H7 (cell line): Measurements from ENCODE around the gene AP3S1. TPM values are rescaled to one million over a fixed set of nuclear protein-coding genes. Genes with fewer than 3 reads are reported as not detected.
"Not testable (repeated sequence)": the region's sequence is repeated elsewhere in the genome, so short reads cannot be mapped to it uniquely, and the experiment has no call there.

Source experiments
- DNase-seq: peaks from one replicate; pipeline ENCODE4 v3.0.0; 2012
- H3K27me3 ChIP-seq: 2 replicates; pipeline ENCODE4 v1.6.0; 2011; ENCODE audit warnings: mild to moderate bottlenecking, low read length; ENCODE audit not compliant: control insufficient read depth, insufficient read depth
- H3K36me3 ChIP-seq: replicated peaks from 2 replicates; pipeline ENCODE4 v1.5.1; 2011; ENCODE audit warnings: low read length; ENCODE audit not compliant: control insufficient read depth, insufficient read depth
- H3K4me3 ChIP-seq: 2 replicates; pipeline ENCODE4 v1.5.1; 2011; ENCODE audit warnings: low read depth, mild to moderate bottlenecking, control low read depth, low read length, moderate library complexity; ENCODE audit not compliant: insufficient read depth
- total RNA-seq: library from RNA; depleted of rRNA; stranded (reverse); fragments of >200 nt; shearing (Covaris generic); gene quantifications from 2 replicates; pipeline ENCODE4 v1.2.3, GENCODE V29; 2014; rRNA removed

The AP3S1 gene
- 40.6 and 59.3 TPM in 2 replicates for total RNA-seq

DNA sequence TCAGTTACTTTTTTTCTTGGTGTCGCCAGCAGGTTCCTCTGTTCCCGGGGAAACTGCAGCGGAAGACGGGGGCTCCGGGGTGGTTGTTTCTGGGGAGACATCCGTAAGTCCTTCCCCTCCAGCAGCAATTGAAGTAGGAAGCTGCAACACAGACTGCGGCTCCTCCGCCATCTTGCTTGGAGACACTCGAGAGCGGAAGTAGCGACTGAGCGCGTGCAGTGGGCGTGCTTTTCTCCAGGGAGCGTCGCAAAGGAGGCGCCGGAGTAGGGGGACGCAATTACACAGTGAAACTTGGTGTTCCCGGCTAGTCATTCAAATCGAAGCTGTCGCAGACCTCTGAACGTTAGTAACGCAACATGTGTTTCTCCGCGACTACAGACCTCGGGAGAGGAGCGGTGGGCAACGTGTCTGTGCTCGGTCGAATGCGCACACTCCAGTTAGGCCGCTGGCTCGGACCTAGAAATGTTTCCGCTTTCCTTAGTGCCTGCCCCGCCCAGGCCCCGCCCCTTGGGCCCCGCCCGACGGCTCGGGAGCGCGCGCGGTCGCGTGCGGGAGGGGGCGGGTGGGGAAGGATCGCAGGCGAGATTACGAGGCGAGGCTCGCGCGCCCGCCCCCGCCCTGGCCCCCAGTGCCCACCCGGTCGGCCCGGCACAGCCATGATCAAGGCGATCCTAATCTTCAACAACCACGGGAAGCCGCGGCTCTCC is at the start of gene AP3S1, which contains the start of gene ATG12:
AP3S1 (plus strand) TSS at position 554 of the 707 bp plus-strand sequence; CDS start at position 657, 103 bp downstream.
ATG12 (minus strand) TSS at position 184 of the 707 bp plus-strand sequence; CDS start at position 171, 13 bp downstream.
- Histone ChIP-seq H3K4me3 (peak within 1 kb of the TSS; percentile 81), H3K36me3 (no peaks in the 10 kb centered on the region; the same call in 1 of the 2 replicates), H3K27me3 (0 out of 2 replicates have a peak, but pooled peaks cover 2% of the 10 kb centered on the region)
- peak; percentile 91 for DNase-seq

DNA sequence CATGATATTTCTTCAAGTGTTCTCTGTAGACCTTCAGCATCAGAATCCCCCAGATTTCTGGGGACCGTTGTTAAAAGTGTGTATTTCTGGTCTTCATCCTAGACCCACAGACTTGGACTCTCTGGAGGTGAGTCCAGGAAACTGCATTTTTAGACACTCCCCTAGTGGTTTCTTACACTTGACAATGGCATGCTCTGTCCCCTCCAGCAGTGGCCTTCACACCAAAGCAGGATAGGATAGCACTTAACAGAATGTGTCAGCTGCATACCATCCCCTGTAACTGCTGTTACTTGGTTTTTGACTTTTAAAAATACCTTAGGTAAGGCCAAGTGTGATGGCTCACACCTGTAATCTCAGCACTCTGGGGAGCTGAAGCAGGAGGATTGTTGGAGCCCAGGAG is 46.0 kb upstream of the AP3S1 start:
- Histone ChIP-seq H3K27me3 (no peaks in the 10 kb centered on the region), H3K4me3 (no peak overlapping the region), H3K36me3 (no peaks in the 10 kb centered on the region)
- no peak for DNase-seq

DNA sequence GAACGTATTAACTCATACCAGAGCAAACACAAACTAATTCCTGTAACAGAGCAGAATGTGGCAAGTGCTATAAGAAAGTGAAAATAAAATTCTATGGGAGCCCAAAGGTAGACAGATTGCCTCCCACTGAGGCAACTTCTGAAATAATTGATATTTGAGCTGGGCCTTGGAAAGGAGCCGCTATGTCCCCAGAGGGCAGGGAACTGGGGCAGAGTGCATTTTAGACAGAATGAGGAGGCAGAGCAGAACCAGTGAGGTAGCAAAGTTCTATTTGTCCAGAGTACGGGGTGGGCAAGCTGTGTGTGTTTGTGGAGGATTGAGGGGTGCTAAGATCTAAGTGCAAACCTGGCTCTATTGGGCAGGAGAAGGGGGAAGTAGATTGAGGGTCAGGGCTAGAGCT is 45.1 kb upstream of the AP3S1 start:
- no peak for DNase-seq
- Histone ChIP-seq H3K36me3 (no peaks in the 10 kb centered on the region), H3K27me3 (no peaks in the 10 kb centered on the region), H3K4me3 (no peak overlapping the region)

DNA sequence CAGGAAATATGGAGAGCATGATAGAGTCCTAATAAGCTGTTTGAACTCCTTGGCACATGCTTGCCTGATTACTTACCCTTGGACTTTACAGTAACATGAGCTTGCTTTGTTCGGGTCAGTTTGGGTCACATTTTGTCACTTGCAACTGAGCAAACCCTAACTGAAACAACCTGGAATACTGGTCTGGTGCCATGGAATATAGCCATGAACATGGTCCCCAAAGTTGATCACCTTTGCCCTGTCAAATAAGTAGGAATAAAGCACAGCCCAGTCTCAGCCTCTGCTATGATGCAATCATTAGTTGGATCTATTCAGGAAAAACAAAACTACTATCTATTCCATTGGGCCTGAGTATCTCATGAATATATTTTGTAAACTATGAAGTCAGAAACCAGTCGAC is 43.5 kb upstream of the AP3S1 start:
- Histone ChIP-seq H3K4me3 (no peak overlapping the region), H3K36me3 (no peaks in the 10 kb centered on the region), H3K27me3 (no peaks in the 10 kb centered on the region)
- DNase-seq, result no peak

DNA sequence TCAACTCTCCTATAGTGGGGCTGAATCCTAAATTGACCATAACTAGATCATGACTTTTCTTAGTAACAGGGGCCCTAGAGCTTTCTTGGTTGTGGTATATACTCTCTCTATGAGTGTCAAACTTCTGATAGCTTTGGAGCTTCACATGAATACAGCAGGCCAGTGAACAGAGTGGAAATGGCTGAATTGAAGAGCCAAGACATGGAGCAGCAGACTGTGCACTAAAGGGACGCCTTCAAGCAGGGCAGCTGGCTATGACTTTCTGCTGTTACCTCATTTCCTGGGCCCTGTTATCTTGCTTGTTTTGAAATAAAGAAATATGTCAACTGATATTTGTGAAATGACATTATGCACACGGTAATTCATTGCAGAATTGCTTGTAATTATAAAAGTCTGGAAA is 41.6 kb upstream of the AP3S1 start:
- H3K4me3 ChIP-seq, result no peak overlapping the region
- DNase-seq, result no peak
- no peaks in the 10 kb centered on the region for H3K27me3 ChIP-seq
- H3K36me3 ChIP-seq, result peaks cover under 1% of the 10 kb centered on the region; the same call in 1 of the 2 replicates

DNA sequence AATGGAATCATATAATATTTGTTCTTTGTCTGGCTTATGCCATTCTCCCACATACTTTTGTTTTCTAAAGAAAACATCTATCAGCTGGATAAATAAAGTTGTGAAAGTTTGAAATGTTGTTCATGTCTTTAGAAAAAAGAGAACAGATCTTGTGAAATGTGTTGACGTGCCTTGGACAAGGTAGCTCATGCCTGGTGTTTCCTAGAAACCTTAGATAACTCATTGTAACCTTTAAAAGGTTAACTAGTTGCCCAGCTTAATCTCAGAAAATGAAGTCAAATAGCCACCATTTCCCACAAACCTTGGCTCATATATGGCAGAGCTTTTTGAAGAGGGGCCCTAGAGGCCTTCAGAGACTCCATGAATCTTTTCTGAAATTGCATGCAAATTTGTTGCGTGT is 40.6 kb upstream of the AP3S1 start:
- H3K27me3 ChIP-seq, result no peaks in the 10 kb centered on the region
- DNase-seq, result no peak
- H3K36me3 ChIP-seq, result peaks cover 1% of the 10 kb centered on the region; the same call in 1 of the 2 replicates
- H3K4me3 ChIP-seq, result no peak overlapping the region

DNA sequence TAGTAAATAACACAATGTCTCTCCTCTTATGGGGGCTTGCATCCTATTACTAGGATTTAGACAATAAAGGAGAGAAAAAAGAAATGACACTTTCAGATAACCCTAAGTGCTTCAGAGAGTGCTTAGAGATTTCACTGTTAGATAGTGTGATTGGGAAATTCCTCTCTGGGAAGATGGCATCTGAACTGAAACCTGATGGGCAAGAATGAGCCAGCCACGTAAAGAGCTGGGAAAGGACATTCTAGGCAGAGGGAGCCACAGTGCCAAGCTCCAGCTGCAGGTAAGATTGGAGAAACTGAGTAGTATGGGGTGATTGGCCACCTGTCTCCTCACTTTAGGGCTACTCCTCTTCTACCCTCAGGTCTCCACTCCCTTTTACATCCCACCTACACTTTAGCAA is 39.8 kb upstream of the AP3S1 start:
- Histone ChIP-seq H3K27me3 (no peaks in the 10 kb centered on the region), H3K36me3 (peaks cover 1% of the 10 kb centered on the region; the same call in 1 of the 2 replicates), H3K4me3 (no peak overlapping the region)
- no peak for DNase-seq

DNA sequence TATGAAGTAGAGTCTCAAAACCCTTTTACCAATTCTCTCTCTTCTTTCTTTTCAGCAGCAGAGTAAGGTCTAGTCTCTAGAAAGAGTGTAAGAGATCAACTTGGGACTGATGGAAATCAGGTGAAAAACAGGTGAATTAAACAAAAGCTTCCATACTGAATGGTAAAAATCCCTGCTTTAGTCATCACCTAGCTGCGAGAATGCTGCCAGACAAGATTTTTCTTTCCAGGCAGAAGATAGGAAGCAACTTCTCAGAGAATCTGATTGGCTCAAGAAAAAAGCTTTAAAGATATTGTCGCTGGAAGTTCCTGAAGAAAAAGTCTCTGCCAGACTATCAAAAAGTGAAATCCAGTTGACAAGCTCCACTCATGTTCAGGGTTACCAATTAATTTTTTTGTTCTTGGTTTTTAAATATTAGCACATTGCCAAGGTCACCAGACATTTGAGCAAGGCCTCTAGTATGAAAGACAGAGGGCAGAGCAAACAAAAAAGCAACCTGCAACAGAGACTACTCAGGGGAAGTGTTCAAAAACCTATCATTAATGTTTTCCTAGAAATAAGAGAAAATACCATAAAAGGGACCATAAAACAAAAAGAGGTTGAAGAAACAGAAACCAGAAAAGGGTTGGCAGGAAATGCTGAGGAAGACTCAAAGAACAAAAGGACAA is 34.6 kb upstream of the AP3S1 start:
- Histone ChIP-seq H3K36me3 (peaks cover 1% of the 10 kb centered on the region; the same call in 1 of the 2 replicates), H3K27me3 (no peaks in the 10 kb centered on the region), H3K4me3 (no peak overlapping the region)
- DNase-seq, result peak; percentile 8

DNA sequence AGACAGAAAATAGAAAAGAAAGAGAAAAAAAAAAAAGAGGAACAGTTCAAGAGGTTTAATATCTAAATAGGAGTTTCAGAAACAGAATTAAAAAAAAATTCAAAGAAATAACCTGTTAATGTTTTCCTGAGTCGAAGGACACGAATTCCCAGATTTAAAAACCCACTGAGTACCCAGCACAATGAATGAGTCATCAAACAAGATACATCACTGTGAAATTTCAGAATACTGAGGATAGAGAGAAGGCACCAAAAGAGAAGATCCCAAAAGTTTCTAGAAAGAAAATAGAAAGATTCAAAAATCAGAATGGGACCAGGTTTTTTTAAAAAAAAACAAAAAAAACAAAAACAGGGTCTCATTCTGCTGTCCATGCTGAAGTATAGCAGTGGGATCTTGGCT is 34.1 kb upstream of the AP3S1 start:
- Histone ChIP-seq H3K4me3 (no peak overlapping the region), H3K36me3 (peaks cover 1% of the 10 kb centered on the region; the same call in 1 of the 2 replicates), H3K27me3 (no peaks in the 10 kb centered on the region)
- no peak for DNase-seq

DNA sequence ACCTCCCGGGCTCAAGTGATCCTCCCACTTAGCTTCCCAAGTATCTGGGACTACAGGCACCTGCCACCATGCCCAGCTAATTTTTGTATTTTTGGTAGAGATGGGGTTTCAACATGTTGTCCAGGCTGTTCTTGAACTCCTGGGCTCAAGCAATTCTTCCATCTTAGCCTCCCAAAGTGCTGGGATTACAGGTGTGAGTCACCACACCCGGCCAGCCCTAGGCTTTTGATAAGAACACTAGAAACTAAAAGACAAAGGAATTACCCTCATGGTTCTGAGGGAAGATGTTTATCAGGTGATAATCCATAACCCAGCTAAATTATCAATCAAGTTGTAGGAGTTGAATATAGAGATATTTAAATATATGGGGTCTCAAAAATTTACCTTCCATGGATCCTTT is 33.7 kb upstream of the AP3S1 start:
- H3K36me3 ChIP-seq, H3K27me3 ChIP-seq, H3K4me3 ChIP-seq, DNase-seq: not testable (repeated sequence)

DNA sequence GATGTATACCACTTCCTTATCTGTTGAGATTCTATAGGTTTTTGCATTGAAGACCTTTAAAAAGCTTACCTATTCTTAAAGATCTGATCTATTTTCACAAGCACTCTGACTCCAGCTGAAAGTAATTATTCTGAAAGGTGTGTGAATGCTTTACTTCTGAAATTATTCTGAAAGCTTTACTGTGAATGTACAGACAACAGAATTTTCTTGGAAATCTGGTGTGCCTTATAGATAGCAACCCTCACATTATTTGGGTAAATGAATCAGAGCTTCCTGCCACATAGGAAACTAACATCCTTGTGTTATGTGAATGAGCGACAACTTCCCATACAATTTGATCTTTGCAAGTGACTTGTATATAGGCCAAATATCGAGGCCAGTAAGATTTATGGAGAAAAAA is 31.8 kb upstream of the AP3S1 start:
- no peak overlapping the region for H3K4me3 ChIP-seq
- DNase-seq, result no peak
- H3K27me3 ChIP-seq, result peaks cover 14% of the 10 kb centered on the region
- H3K36me3 ChIP-seq, result peaks cover 1% of the 10 kb centered on the region; the same call in 1 of the 2 replicates

DNA sequence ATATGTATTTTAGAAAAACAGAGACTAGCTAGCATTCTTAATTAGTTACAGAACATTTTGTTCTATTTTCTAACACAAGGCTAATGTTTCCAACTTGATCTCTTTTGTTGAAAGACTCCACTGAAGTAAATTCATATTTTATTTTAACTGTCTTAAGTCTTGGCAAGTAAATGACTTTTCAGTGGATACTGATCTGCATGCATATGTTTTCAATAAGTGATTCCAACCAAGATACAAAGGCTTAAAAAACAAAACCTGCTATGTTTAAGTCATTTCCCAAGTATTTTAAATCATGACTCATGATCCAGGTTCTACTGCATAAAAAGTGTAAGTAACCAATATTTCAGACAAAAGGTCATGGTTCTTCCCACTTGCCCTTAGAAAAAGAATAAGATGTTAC is 31.0 kb upstream of the AP3S1 start:
- H3K36me3 ChIP-seq, result no peaks in the 10 kb centered on the region
- no peak for DNase-seq
- peaks cover 22% of the 10 kb centered on the region for H3K27me3 ChIP-seq
- no peak overlapping the region for H3K4me3 ChIP-seq

DNA sequence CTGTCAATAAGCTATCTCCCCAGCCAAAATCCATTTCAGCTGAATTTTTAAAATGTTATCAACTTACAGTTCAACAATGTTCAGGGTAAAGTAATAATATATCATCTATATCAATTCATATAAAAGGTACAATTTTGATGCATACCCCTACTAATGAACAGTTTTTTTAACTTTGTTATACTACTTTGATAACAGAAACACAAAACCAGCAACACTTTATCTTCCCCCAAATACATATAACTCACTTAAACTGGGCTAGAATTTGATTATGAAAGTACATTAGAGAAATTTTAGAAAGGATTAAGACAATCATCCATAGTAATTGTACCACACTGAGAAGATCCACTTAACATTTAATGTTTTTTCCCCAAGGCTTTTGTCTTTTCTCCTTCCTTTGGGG is 30.3 kb upstream of the AP3S1 start:
- peaks cover 29% of the 10 kb centered on the region for H3K27me3 ChIP-seq
- no peak for DNase-seq
- no peak overlapping the region for H3K4me3 ChIP-seq
- H3K36me3 ChIP-seq, result no peaks in the 10 kb centered on the region

DNA sequence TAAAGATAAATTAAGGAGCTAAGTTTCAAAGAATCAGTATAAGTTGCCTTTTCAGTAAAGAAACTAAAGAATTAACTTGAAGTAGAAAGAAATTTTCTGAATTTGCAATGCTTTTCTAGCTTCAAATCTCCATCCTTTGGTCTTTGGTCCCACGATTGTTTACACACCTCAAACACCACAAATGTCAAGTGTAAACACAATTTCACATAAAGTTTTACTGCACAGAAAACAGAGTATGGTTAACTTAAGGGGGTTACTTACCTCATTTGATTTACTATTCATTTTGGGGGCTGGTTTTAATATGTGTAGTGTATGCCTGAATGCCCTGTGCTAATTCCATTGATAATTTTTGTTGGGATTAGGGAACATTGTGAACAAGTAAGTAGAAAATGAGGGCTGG is 29.4 kb upstream of the AP3S1 start:
- H3K27me3 ChIP-seq, result peaks cover 36% of the 10 kb centered on the region
- H3K36me3 ChIP-seq, result no peaks in the 10 kb centered on the region
- H3K4me3 ChIP-seq, result no peak overlapping the region
- no peak for DNase-seq

DNA sequence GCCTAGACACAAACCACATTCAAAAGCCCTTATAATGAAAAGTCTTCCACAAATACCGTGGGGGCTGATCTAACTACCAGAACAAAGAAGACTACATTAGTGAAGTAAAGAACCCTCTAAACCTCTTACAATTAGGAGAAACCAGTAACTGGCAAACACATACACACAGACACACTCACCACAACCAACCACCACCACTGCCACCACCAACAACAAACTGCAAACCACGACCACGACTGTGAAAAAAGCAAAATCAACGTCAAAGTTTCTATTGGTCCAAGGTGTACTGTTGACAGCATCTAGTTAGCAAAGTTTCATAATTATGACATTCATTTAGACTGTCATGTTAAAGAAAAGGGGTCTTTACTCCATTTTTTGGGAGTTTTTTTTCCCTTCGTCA is 28.0 kb upstream of the AP3S1 start:
- no peaks in the 10 kb centered on the region for H3K36me3 ChIP-seq
- no peak overlapping the region for H3K4me3 ChIP-seq
- peaks cover 41% of the 10 kb centered on the region for H3K27me3 ChIP-seq
- no peak for DNase-seq
